RWPE2 (cell line): Measurements from ENCODE around the gene KRTAP5-4.
"Not testable (repeated sequence)": the region's sequence is repeated elsewhere in the genome, so short reads cannot be mapped to it uniquely, and the experiment has no call there.

Experiments used
- ATAC-seq: fragments of 200-7000 bp; cut with Tn5 transposase; 3 replicates; pipeline ENCODE4 v1.9.1; 2021; ENCODE audit warnings: low read depth
- DNase-seq: peaks from one replicate; pipeline ENCODE4 v3.0.0-alpha.2; 2020; ENCODE audit warnings: low spot score
- H3K27ac ChIP-seq: fragments of 450-650 bp; 2 replicates; pipeline ENCODE4 v1.5.1; 2017; ENCODE audit warnings: mild to moderate bottlenecking; ENCODE audit not compliant: poor library complexity, severe bottlenecking
- H3K27me3 ChIP-seq: fragments of 250-450 bp; sonication (Bioruptor Pico); 2 replicates; pipeline ENCODE4 v1.5.1; 2021; ENCODE audit warnings: mild to moderate bottlenecking, moderate library complexity; ENCODE audit not compliant: insufficient read depth, poor library complexity, severe bottlenecking
- H3K36me3 ChIP-seq: fragments of 250-450 bp; sonication (Bioruptor Pico); 2 replicates; pipeline ENCODE4 v1.5.1; 2020; ENCODE audit warnings: low read depth, mild to moderate bottlenecking, moderate library complexity
- H3K4me1 ChIP-seq: fragments of 250-450 bp; sonication (Bioruptor Pico); 2 replicates; pipeline ENCODE4 v1.5.1; 2021; ENCODE audit warnings: mild to moderate bottlenecking, moderate library complexity; ENCODE audit not compliant: insufficient read depth, poor library complexity, severe bottlenecking
- H3K4me3 ChIP-seq: fragments of 250-450 bp; sonication (Bioruptor Pico); 2 replicates; pipeline ENCODE4 v1.5.1; 2021; ENCODE audit warnings: mild to moderate bottlenecking, moderate library complexity; ENCODE audit not compliant: severe bottlenecking
- H3K9me3 ChIP-seq: fragments of 250-450 bp; sonication (Bioruptor Pico); 2 replicates; pipeline ENCODE4 v1.5.1; 2021; ENCODE audit warnings: mild to moderate bottlenecking, moderate library complexity; ENCODE audit not compliant: severe bottlenecking
- TF ChIP-seq, protein P1 (sequence below): fragments of 450-650 bp; IDR thresholded peaks from one replicate; pipeline ENCODE4 v1.5.1; 2017; ENCODE audit warnings: mild to moderate bottlenecking, moderate library complexity; ENCODE audit not compliant: poor library complexity, severe bottlenecking

Gene KRTAP5-4

GRCh38 chr11:1598816-1599215 is 23.1 kb downstream of the KRTAP5-4 start:
- DNase-seq (no peak), ATAC-seq (no peak)
- Histone ChIP-seq H3K27ac (no peak overlapping the region), H3K4me1 (no peaks in the 10 kb centered on the region), H3K9me3 (no peaks in the 10 kb centered on the region), H3K27me3 (peaks cover 5% of the 10 kb centered on the region), H3K4me3 (no peak overlapping the region), H3K36me3 (no peaks in the 10 kb centered on the region)
- TF ChIP-seq, protein P1, sequence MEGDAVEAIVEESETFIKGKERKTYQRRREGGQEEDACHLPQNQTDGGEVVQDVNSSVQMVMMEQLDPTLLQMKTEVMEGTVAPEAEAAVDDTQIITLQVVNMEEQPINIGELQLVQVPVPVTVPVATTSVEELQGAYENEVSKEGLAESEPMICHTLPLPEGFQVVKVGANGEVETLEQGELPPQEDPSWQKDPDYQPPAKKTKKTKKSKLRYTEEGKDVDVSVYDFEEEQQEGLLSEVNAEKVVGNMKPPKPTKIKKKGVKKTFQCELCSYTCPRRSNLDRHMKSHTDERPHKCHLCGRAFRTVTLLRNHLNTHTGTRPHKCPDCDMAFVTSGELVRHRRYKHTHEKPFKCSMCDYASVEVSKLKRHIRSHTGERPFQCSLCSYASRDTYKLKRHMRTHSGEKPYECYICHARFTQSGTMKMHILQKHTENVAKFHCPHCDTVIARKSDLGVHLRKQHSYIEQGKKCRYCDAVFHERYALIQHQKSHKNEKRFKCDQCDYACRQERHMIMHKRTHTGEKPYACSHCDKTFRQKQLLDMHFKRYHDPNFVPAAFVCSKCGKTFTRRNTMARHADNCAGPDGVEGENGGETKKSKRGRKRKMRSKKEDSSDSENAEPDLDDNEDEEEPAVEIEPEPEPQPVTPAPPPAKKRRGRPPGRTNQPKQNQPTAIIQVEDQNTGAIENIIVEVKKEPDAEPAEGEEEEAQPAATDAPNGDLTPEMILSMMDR: no peak

GRCh38 chr11:1598406-1598805 is 23.5 kb downstream of the KRTAP5-4 start:
- ATAC-seq, H3K9me3 ChIP-seq, H3K27me3 ChIP-seq, H3K4me1 ChIP-seq, H3K27ac ChIP-seq, DNase-seq, H3K4me3 ChIP-seq, H3K36me3 ChIP-seq: not testable (repeated sequence)

DNA sequence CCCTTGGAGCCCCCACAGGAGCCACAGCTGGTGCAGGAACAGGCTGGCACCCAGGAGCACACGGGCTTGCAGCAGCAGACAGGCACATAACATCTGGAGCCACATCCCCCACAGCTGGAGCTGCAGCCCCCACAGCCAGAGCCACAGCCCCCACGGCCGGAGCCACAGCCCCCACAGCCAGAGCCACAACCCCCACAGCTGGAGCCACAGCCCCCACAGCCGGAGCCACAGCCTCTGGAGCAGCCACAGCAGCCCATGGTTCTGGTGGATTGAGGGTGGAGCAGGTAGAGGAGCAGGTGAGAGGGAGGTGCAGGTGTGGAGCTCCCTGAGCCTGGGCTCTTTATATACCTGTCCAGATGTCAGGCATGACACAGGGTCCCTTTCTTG is 24.0 kb downstream of the KRTAP5-4 start, which contains the start of gene KRTAP5-2:
TSS of gene KRTAP5-2 (minus strand) at position 301 of the 387 bp plus-strand sequence. CDS start at position 257, 44 bp downstream.
- Histone ChIP-seq H3K4me1 (no peaks in the 10 kb centered on the region), H3K27me3 (peaks cover 5% of the 10 kb centered on the region), H3K9me3 (no peaks in the 10 kb centered on the region), H3K36me3 (no peaks in the 10 kb centered on the region), H3K27ac (no peak within 1 kb of the TSS), H3K4me3 (no peak within 1 kb of the TSS)
- TF ChIP-seq, protein P1: no peak
- ATAC-seq (no peak), DNase-seq (no peak)

DNA sequence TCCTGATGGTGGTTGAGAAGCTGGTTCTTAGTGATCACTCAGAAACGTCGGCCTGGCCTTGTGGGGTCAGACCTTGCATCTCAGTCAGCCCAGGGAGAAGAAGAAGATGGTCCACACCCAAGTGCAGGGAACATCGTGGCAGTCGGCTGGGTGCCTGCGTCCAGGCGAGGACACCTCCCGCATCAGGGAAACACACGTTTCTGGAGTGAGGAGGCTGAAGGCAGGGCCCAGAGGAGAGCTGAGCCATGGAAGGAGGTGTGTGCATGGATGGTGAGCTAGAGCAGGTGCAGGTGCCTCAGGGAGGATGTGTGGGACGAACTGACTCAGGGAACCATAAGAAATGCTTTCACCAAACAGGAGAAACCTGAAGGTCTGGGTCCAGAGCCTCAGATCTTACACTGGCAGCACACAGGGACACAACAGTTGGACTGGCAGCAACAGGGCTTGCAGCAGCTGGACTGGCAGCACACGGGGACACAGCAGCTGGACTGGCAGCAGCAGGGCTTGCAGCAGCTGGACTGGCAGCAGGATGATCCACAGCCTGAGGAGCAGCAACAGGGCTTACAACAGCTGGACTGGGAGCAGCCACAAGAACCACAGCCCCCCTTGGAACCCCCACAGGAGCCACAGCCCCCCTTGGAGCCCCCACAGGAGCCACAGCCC is 24.5 kb downstream of the KRTAP5-4 start:
- no peaks in the 10 kb centered on the region for H3K36me3 ChIP-seq
- H3K4me1 ChIP-seq: no peaks in the 10 kb centered on the region
- H3K27ac ChIP-seq: no peak overlapping the region
- TF ChIP-seq, protein P1: no peak
- no peak for DNase-seq
- peaks cover 5% of the 10 kb centered on the region for H3K27me3 ChIP-seq
- no peak for ATAC-seq
- H3K4me3 ChIP-seq: no peak overlapping the region
- no peaks in the 10 kb centered on the region for H3K9me3 ChIP-seq

DNA sequence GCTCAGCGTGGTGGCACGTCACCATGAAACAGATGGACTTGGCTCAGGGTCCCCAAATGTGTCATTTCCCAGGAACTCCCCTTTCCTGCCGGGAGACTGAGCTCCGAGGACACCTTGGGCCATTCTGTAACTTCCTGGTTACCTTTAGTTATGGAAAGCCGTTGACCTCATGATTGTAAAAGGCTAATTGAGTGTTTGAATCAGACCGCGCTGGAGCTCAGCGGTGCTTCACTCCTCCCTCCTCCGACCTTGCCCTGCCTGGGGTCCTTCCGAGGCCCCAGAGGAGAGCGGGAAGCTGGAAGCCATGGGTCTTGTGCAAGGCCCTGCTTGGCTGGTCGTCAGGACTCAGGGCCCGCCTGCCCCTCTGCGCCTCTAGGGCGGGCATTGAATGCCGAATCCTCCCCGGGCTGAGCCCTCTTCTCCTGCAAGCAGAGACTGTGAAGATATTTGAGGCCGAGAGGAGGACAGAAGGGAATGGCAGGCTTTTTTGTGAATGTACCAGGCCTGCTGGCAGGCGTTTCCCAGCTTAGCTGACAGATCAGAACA is 25.3 kb downstream of the KRTAP5-4 start:
- H3K9me3 ChIP-seq: not testable (repeated sequence)

GRCh38 chr11:1595994-1596575 is 25.9 kb downstream of the KRTAP5-4 start:
- H3K9me3 ChIP-seq, H3K27me3 ChIP-seq, H3K4me3 ChIP-seq, DNase-seq, H3K36me3 ChIP-seq, ATAC-seq, H3K27ac ChIP-seq, H3K4me1 ChIP-seq: not testable (repeated sequence)

More for the DNA sequence above, 25.3 kb downstream of the KRTAP5-4 start:
- H3K27ac ChIP-seq, H3K4me3 ChIP-seq, H3K4me1 ChIP-seq, DNase-seq, ATAC-seq, H3K27me3 ChIP-seq, H3K36me3 ChIP-seq: not testable (repeated sequence)
